ENCODE results near the gene MACROD2. TPM values are rescaled to one million over a fixed set of nuclear protein-coding genes. Genes with fewer than 3 reads are reported as not detected.

Gene MACROD2
- total RNA-seq, 1 donor from 2014 or later: 3.5 TPM

- no peak for TF ChIP-seq CTCF (IDR thresholded peaks at IDR 0.05)
- no peaks in the 10 kb centered on the region for H3K36me3 ChIP-seq
- intact Hi-C loops (cut with DNase I): no loop called here
Measured at GRCh38 chr20:15923030-15923776, 1927.9 kb downstream of the MACROD2 start.

GRCh38 chr20:15924556-15924955 is 1929.2 kb downstream of the MACROD2 start:
- no peak overlapping the region for H3K4me3 ChIP-seq
- H3K27ac ChIP-seq: no peak overlapping the region
- TF ChIP-seq CTCF (IDR thresholded peaks at IDR 0.05): no peak
- H3K4me1 ChIP-seq: no peaks in the 10 kb centered on the region
- H3K36me3 ChIP-seq: no peaks in the 10 kb centered on the region
- intact Hi-C loops (cut with DNase I): no loop called here
- DNase-seq (ENCODE audit: low spot score in 2 of 2): no peak
- no peaks in the 10 kb centered on the region for H3K27me3 ChIP-seq
- no peaks in the 10 kb centered on the region for H3K9me3 ChIP-seq

More at GRCh38 chr20:15923030-15923776, 1927.9 kb downstream of the MACROD2 start:
- H3K4me1 ChIP-seq: no peaks in the 10 kb centered on the region
- H3K27me3 ChIP-seq: no peaks in the 10 kb centered on the region
- H3K27ac ChIP-seq: no peak overlapping the region
- no peak overlapping the region for H3K4me3 ChIP-seq
- DNase-seq (ENCODE audit: low spot score in 2 of 2): no peak
- H3K9me3 ChIP-seq: no peaks in the 10 kb centered on the region

GRCh38 chr20:15925376-15925775 is 1930.1 kb downstream of the MACROD2 start:
- intact Hi-C loops (cut with DNase I): no loop called here

GRCh38 chr20:15927893-15928650 is 1932.8 kb downstream of the MACROD2 start:
- Histone ChIP-seq H3K36me3 (no peaks in the 10 kb centered on the region), H3K27me3 (no peaks in the 10 kb centered on the region), H3K4me1 (peaks cover 4% of the 10 kb centered on the region in 2 donors), H3K27ac (no peak overlapping the region), H3K9me3 (no peaks in the 10 kb centered on the region), H3K4me3 (no peak overlapping the region)
- intact Hi-C loops (cut with DNase I): no loop called here
- no peak for TF ChIP-seq CTCF (IDR thresholded peaks at IDR 0.05)
- DNase-seq (ENCODE audit: low spot score in 2 of 2): no peak

More at GRCh38 chr20:15925376-15925775, 1930.1 kb downstream of the MACROD2 start:
- no peaks in the 10 kb centered on the region for H3K27me3 ChIP-seq
- H3K27ac ChIP-seq: no peak overlapping the region
- H3K4me3 ChIP-seq: no peak overlapping the region
- H3K36me3 ChIP-seq: no peaks in the 10 kb centered on the region
- DNase-seq (ENCODE audit: low spot score in 2 of 2): no peak
- no peaks in the 10 kb centered on the region for H3K9me3 ChIP-seq
- no peaks in the 10 kb centered on the region for H3K4me1 ChIP-seq
- no peak for TF ChIP-seq CTCF (IDR thresholded peaks at IDR 0.05)

GRCh38 chr20:15928946-15929345 is 1933.6 kb downstream of the MACROD2 start:
- Histone ChIP-seq H3K4me1 (peaks cover 4% of the 10 kb centered on the region in 2 donors), H3K27ac (no peak overlapping the region), H3K36me3 (no peaks in the 10 kb centered on the region), H3K27me3 (no peaks in the 10 kb centered on the region), H3K4me3 (no peak overlapping the region), H3K9me3 (no peaks in the 10 kb centered on the region)
- intact Hi-C loops (cut with DNase I): no loop called here
- no peak for DNase-seq (ENCODE audit: low spot score in 2 of 2)
- TF ChIP-seq CTCF (IDR thresholded peaks at IDR 0.05): no peak
